Measurements from ENCODE around the gene SPN.

DNA sequence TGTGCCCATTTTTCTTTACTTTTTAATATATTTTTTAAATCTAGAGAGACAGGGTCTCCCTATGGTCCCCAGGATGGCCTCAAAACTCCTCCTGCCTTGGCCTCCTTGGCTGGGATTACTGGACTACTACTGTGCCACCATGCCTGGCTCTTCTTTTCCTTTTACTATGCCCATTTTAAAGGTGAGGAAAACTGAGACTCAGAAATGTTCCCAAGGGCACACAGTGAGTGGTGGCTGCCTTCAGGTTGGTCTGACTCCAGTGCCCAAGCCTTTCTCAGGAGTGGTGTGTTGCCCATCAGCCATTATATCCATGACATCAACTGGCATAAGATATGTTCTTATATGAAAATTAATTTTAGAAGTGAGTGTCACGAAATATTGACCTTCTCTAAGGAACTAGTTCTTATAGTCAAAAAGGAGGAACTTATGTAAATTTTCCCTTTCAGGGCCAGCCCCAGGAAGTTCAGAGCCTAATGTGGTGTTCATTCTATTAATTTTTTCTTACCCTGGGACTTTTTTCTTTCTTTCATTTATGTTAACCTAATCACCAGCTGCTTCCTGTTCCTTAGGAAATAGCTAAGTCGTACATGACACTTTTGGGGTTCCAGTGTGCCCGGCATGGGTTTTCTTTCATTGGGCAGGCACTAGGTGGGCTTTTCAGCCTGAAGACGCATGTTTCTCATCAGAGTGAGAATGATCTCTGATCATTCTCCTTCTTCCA, 17.9 kb upstream of the SPN start:
- TF ChIP-seq POLR2AphosphoS5 (IDR thresholded peaks at IDR 0.05) (no peak), POLR2A (IDR thresholded peaks at IDR 0.05) (no peak)
- TF ChIP-seq, protein P1, sequence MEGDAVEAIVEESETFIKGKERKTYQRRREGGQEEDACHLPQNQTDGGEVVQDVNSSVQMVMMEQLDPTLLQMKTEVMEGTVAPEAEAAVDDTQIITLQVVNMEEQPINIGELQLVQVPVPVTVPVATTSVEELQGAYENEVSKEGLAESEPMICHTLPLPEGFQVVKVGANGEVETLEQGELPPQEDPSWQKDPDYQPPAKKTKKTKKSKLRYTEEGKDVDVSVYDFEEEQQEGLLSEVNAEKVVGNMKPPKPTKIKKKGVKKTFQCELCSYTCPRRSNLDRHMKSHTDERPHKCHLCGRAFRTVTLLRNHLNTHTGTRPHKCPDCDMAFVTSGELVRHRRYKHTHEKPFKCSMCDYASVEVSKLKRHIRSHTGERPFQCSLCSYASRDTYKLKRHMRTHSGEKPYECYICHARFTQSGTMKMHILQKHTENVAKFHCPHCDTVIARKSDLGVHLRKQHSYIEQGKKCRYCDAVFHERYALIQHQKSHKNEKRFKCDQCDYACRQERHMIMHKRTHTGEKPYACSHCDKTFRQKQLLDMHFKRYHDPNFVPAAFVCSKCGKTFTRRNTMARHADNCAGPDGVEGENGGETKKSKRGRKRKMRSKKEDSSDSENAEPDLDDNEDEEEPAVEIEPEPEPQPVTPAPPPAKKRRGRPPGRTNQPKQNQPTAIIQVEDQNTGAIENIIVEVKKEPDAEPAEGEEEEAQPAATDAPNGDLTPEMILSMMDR (IDR thresholded peaks at IDR 0.05): no peak

All from suprapubic skin (tissue), 4 donors.